ENCODE results near the gene FBXL20.

GRCh38 chr17:39235555-39236449 lies 165.6 kb downstream of the FBXL20 start:
- TF ChIP-seq, protein P1, sequence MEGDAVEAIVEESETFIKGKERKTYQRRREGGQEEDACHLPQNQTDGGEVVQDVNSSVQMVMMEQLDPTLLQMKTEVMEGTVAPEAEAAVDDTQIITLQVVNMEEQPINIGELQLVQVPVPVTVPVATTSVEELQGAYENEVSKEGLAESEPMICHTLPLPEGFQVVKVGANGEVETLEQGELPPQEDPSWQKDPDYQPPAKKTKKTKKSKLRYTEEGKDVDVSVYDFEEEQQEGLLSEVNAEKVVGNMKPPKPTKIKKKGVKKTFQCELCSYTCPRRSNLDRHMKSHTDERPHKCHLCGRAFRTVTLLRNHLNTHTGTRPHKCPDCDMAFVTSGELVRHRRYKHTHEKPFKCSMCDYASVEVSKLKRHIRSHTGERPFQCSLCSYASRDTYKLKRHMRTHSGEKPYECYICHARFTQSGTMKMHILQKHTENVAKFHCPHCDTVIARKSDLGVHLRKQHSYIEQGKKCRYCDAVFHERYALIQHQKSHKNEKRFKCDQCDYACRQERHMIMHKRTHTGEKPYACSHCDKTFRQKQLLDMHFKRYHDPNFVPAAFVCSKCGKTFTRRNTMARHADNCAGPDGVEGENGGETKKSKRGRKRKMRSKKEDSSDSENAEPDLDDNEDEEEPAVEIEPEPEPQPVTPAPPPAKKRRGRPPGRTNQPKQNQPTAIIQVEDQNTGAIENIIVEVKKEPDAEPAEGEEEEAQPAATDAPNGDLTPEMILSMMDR (IDR thresholded peaks at IDR 0.05): peak in 4 of 6 experiments; percentile 33 to 54 (median 49)
- no peak for TF ChIP-seq POLR2A (IDR thresholded peaks at IDR 0.05)

All from Peyer's patch (tissue), 4 donors.